ELF-1 (cell line): ENCODE data around the gene FARS2.
A peak's percentile ranks its signal among the peaks of the same experiment; 100 is the strongest.

Experiments
- DNase-seq: peaks from one replicate; pipeline ENCODE4 v3.0.0-alpha.2; 2016; ENCODE audit warnings: low read depth, low spot score

The FARS2 gene

DNA sequence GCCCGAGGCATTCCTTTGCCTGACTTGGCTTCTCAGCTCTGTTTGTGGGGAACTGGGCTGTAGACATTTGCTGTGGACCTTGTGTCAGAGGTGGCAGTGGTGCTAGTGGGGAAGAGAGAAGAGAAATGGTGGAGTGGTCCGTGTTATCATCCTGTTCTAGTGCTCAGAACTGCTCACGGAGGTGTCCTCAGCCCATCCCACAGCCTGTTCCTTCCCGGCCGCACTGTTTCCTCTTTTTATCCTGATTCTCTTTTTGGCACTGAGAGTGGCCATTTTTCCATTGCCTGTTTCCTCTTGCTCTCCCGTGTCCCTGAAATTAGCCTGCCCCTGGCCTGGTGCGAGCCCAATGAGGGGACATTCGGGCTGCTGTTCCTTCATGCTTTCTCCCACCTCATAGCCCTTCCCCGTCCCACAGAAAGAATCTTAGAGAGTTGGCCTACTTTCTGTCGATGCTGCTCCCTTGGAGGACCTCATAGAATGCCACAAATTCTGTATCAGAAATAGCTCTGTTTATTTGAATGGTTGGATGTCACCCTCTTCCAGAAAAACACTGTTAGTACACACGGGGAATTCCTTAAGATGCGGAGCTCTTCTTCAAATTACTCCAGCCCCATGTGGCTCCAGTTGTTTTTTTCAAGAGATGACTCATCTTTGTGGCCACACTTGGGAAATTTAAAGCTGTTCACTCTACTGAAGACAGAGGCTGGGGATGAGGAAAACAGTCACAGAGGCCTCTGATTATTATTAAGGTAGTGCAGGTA, 26.1 kb downstream of the FARS2 start:
- no peak for DNase-seq

GRCh38 chr6:5287966-5288297, 26.6 kb downstream of the FARS2 start:
- no peak for DNase-seq

- DNase-seq = no peak
These were observed 28.8 kb downstream of the FARS2 start for GRCh38 chr6:5290097-5290496.

DNA sequence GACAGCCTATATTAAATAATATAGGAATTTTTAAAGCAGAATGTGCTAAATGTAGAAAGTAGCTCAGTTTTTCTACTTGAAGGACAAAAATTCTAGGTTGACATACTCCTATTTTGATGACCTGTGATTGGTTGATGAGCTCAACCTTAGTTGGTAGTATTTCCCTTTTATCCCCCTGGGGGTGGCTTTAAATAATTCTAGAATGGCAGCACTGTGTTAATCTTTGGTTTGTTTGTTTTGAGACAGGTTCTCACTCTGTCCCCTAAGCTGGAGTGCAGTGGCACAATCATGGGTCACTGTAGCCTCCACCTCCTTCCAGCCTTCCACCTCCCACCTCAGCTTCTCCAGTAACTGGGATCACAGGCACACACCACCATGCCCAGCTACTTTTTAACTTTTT, 29.2 kb downstream of the FARS2 start:
- no peak for DNase-seq

- no peak for DNase-seq
These were observed 30.8 kb downstream of the FARS2 start for GRCh38 chr6:5292154-5292553.

DNA sequence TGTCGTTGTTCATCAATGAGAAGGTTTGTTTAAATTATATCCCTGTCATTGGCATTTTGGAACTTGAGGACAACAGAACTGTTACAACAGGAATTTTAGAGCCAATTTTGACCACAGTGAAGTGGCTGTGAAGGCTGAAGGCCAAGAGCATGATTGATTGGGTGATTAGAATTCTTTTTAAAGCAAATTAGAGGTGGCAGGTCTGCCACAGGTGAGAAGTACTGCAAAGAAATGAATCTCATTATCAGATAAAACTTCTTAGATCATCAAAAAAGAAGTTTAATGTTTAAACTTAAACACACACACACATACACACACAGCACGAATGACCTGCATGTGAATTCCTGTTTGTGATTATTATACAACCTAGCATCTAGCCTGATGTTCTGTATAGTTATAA, 32.4 kb downstream of the FARS2 start:
- DNase-seq = no peak

DNA sequence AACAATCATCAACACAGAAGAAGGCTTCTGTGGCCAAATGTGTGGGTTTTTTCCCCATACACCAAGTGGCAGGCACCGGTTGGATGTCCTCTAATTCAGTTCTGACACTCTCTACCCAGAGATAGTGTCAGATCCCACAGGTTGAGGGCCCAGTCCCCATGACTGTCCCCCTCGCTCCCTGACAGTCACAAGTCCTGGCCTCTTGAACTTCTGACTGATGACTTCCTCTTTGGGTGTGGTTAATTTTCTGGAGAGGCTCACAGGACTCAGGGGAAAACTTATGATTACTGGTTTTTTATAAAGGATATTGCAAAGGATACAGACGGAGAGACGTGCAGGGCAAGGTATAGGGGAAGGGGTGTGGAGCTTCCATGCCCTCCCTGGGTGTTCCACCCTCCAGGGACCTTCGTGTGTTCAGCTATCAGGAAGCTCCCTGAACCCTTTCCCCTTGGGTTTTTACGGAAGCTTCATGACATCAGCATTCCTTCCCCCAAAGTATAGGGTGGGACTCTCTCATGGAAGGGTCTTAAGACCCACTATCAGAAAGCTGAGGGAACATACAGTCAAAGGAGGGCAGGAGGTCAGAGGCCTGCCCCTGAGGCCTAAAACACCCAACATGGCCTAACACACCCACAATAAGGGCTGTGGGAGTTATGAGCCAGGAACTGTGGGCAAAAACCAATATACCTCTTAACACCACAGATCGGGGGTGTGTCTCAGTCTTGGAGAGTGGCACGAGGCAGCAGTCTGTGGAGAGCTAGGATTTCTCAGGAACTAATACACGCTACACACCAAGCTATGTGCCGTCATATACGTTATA, 33.3 kb downstream of the FARS2 start:
- no peak for DNase-seq

GRCh38 chr6:5295623-5296022, 34.3 kb downstream of the FARS2 start:
- DNase-seq = no peak

- DNase-seq = no peak
These were observed 39.0 kb downstream of the FARS2 start for GRCh38 chr6:5300206-5300764.

GRCh38 chr6:5302220-5302946, 41.1 kb downstream of the FARS2 start:
- no peak for DNase-seq

DNA sequence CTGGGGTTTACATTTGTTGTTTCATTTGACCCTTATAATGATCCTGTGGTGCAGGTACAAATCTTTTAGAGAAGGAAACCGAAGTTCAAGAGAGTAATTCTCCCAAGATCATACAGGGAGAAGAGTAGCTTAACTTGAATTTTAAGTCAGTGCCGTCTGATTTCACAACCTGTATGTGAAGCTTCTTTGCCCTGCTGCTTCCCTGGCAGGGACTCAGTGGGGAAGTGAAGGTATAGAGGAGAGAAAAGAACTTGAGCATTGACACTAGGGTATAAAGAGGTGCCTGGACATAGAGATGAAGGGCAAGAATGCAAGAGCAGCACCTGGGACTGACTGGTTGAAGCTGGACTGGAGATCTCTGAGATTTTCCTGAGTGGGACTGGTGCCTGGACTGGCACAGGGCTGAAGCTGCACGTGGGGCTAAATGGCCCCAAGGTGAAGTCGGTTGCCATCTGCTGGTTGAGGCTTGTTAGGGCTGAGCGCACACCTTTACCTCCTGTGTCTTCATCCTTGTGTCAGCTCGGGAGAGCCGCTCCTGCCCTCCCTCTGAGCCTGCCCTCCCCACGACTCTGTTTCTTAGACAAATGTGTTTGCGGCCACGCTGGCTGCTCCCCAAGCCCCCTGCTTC, 41.8 kb downstream of the FARS2 start:
- DNase-seq = peak; percentile 71

GRCh38 chr6:5303682-5304081, 42.4 kb downstream of the FARS2 start:
- DNase-seq = no peak

DNA sequence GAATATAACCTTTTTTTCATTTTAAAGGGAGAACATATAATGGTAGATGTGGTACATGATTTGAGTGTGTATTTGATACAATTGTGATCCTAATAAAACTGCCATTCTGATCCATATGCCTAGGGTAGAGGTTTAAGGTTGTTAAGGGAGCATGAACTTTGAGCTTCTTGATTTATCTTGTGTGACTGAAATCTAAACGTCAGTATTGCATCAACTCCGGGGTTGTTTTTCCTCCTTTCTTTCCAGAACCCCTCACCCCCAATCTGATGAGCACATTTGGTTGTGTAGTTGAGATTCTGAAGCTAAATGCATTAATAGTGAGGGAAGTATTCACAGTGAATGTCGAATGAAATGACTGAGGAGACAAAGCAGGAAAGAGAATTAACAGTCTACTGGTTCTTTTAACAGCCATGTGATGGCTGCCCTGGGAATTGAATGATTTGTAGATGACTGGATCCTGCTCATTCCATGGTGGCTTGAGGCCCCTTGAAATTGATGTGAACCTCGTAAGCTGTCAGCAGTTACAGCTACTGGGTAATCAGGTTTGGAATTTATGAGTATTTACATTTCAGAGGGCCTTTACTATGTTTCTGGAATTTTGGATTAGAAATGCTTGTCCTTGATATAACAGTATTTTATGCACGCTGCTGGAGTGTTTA, 44.8 kb downstream of the FARS2 start:
- no peak for DNase-seq

DNA sequence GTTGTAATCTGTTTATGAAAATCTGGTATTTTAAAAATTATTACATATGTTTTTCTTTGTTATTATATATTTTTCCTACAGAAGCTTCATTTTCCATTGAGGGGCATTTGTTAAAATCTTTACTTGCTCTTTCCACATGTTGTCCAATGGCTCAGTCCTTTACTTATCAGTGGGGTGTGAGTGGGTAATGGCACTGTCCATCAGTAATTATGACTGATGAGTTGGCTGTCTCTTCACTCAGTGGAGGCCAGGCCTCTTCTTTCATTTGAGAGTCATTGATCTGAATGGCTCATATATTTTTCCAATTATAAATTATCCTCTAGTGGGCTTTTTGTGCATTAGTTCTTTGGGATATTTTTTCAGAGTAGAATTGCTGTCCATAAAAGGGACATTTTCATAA, 45.7 kb downstream of the FARS2 start:
- no peak for DNase-seq

DNA sequence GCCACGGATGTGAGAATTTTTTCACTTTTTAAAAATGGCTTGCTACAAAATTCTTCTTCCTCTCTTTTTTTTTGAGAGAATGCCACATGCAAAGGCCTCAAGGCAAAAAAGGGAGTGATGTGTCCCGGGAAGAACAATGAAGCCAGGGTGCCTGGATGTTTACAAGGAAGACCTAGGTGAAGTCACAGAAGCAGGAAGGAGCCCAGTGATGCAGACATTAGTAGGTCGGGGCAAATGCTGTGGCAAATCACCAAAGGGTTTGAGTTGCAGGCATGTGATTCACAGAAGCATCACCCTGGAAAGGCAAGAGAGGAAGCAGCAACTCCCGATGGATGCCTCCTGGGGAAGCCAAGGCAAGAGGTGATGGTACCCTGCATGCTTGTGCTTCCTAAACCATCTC, 46.8 kb downstream of the FARS2 start:
- DNase-seq = peak; percentile 34

GRCh38 chr6:5314191-5314865, 53.0 kb downstream of the FARS2 start:
- DNase-seq = no peak

DNA sequence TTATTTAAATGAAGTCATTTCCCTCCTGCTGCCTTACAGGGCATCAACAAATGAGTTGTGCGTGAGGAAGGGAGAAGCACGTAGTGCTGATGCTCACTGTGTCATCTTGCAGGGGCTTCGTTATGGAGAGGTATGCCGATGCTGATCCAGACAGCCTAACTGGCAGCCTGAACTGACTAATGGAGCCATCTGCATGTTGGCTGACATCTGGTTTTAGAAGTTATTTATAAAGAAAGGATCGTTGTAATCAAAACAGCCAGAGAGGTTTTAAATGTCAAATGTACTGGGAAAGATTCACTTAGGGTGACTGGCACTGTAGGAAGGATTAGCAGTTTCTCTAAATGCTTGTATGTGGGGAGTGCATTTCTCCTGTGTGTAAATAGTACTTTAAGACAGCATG, 54.6 kb downstream of the FARS2 start:
- no peak for DNase-seq

GRCh38 chr6:5316951-5317350, 55.6 kb downstream of the FARS2 start:
- DNase-seq = no peak

DNA sequence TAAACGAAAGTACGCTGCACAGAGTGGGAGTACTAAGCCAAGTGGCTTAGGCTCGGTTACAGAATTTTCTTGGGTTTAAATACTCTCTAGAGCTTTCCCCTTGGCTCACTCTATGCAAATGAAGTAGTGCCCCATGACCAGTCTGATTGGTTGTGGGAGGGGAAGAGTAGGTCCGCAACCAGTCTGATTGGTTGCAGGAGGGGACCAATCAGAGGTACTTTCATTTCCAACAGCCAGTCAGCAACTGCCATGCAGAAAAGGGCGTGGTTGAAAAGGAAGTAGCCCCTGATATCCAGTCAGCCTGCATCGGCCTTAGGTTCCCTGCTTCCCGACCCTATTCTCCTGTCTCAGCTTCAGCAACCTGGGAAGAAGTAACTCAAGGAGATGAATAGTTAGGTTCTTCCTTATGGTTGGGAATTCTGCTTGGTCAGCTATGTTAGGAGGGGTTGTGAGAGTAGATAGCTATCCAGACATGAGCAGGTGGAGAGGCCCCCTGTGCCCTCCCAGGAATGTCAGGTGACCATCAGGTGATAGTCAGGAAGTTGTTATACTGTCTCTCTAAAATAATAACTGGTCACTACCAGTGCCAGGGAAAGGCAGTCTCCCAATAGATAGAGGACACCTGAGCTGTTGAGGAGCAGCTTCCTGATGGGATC, 57.4 kb downstream of the FARS2 start:
- no peak for DNase-seq

GRCh38 chr6:5323979-5324378, 62.7 kb downstream of the FARS2 start:
- DNase-seq = no peak
